ENCODE data around the gene OPCML.

DNA sequence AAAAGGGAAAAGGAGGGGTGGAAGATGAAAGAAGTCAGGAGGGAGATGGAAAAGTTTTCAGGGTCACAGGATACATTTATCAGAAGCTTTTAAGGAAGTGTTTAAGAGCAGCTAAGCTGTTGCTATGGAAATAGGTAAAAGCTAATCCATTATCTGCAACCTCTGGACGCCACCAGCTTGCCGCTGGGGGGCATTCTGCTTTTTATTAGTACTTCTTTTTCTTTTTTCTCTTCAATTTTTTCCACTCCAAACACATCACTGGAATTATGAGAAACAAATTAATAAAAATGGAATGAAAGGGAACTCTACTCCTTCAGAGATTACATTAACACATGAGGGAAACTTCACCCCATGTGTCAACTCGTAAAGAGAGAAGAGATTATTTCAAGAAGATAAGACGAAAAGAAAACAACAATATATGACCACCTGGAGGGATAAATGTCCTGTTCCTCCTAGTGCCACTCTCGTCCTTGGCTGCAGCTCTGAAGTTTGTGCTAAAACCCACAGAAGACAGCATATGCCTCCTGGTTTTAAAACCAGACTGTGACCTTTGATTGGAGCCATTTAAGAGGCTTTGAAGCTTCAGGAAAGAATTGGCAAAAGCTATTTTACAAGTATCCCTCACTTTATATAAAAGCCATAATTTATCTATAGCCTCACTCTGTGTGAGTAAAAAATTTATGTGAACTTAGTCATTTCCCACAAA lies 972.8 kb downstream of the OPCML start:
- TF ChIP-seq, protein P1, sequence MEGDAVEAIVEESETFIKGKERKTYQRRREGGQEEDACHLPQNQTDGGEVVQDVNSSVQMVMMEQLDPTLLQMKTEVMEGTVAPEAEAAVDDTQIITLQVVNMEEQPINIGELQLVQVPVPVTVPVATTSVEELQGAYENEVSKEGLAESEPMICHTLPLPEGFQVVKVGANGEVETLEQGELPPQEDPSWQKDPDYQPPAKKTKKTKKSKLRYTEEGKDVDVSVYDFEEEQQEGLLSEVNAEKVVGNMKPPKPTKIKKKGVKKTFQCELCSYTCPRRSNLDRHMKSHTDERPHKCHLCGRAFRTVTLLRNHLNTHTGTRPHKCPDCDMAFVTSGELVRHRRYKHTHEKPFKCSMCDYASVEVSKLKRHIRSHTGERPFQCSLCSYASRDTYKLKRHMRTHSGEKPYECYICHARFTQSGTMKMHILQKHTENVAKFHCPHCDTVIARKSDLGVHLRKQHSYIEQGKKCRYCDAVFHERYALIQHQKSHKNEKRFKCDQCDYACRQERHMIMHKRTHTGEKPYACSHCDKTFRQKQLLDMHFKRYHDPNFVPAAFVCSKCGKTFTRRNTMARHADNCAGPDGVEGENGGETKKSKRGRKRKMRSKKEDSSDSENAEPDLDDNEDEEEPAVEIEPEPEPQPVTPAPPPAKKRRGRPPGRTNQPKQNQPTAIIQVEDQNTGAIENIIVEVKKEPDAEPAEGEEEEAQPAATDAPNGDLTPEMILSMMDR (conservative IDR thresholded peaks at IDR 0.05 in 1 of 2, IDR thresholded peaks at IDR 0.05 in 1 of 2; ENCODE audit: low read depth in 1 of 2, low read length in 2 of 2): no peak
- no peak for TF ChIP-seq EZH2 (IDR thresholded peaks at IDR 0.05; ENCODE audit: low read length, missing control alignments)
